GM18907 (cell line): ENCODE results near the gene TEX55.
"Not testable (repeated sequence)": the region's sequence is repeated elsewhere in the genome, so short reads cannot be mapped to it uniquely, and the experiment has no call there.

Experiments
- ATAC-seq: cut with Tn5 transposase; IDR thresholded peaks from one replicate; pipeline ENCODE4 v1.9.1; 2021; ENCODE audit warnings: mild to moderate bottlenecking, moderate library complexity; ENCODE audit not compliant: unreplicated experiment

Gene TEX55

GRCh38 chr3:119160361-119160760 is 14.4 kb downstream of the TEX55 start:
- ATAC-seq = no peak

DNA sequence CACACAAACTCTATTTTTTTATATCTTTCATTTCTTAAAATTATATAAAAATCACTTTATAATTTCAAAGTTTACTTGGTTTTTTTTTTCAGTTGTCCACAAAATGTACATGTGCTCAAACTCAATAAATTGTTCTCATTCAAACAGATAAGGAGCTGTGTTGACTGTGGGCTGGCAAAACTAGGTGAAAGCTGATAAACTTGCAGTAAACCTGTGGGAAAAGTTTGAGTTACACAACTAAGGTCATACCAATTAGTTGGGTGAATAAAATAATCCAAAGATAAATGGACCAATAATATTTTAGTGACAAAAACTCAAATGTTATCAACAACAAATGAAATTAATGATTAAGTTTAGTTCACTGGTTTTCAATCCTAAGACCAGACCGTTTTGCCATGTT is 14.8 kb downstream of the TEX55 start:
- no peak for ATAC-seq

DNA sequence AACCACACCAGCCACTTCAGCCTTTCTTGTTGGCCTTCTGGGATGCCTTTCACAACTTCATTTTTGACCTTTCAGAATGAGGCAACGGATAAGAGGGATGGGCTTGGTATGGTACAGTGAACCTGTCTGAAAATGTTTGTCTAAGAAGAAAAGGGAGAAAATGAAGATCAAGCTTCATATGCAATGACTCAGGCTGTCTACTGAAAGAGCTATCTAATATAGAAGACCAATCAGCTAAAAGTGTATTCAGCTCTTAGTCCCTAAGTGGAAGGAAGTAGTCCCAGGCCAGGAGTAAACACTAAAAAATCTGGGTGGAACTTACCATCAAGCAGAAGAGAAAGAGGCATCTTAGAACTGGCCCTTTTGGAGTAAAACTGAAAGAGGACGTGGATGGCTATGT is 15.3 kb downstream of the TEX55 start:
- ATAC-seq = no peak

DNA sequence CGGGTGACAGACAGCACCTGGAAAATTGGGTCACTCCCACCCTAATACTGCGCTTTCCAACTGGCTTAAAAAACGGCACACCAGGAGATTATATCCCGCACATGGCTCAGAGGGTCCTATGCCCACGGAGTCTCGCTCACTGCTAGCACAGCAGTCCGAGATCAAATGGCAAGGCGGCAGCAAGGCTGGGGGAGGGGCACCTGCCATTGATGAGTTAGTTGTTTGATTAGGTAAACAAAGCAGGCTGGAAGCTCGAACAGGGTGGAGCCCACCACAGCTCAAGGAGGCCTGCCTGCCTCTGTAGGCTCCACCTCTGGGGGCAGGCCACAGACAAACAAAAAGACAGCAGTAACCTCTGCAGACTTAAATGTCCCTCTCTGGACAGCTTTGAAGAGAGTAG is 18.8 kb downstream of the TEX55 start:
- not testable (repeated sequence) for ATAC-seq

DNA sequence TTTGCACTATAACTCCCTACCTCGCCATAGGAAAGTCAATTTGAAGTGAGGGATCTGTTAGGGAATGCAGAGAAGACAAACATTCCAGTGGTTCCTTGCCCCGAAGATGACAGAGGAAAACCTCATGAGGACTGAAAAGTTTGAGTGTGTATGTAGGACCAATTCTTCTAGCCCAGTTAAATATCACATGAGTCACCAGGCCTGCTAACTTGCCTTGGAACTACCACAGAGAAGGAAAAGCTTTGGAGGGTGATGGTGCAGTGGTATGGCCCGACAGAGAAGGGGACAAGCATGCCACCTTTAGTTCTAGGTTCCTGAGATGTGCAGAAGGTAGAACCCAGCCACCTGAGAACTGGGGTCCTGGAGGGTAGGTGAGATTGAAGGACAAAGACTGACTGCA is 24.9 kb downstream of the TEX55 start:
- no peak for ATAC-seq

DNA sequence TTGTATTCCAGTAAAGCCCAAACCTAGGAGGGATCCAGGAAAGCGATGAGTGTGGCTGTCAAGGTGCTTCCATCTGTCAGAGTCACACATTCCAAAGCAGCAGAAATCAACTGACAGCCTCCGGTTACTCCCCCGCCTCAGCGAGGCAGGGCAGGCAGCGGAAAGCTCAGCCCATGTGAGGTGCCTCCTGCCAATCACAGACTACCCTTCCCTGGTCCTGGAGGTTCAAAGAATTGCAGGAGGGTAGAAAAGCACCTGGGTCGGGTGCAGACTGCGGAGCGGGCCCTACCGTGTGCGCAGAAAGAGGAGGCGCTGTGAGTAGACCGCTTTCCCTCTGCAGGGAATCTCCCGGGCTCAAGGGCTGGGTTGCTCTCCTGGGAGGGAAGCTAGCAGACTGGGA is 27.4 kb downstream of the TEX55 start, which contains the start of gene UPK1B:
Gene UPK1B (plus strand): TSS at position 274 of the 400 bp plus-strand sequence. CDS start 13,144 bp downstream, outside the sequence.
- ATAC-seq = no peak

- no peak for ATAC-seq
Observed at GRCh38 chr3:119175872-119176756, 30.1 kb downstream of the TEX55 start.

- ATAC-seq = no peak
Observed at GRCh38 chr3:119176778-119177177, 30.8 kb downstream of the TEX55 start.

GRCh38 chr3:119177321-119177720 is 31.4 kb downstream of the TEX55 start:
- no peak for ATAC-seq

DNA sequence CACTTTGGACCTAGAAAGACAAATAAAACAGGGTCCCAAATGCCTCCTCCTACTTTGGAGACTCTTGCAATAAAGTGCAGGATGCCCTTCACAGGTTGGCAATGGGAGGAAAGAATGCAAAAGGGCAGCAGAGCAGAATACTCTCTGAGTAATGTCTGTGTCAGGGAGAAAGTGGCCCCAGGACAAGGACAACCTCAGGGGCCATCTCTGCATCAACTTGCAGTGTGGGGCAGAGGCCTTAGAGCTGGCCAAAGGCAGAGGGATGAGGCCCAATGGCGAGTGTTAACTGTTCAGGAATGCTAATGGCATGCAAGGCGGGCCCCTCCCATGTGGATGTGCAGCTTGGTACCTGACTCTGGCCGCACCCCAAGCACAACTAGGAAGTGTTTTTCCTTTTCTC is 35.8 kb downstream of the TEX55 start:
- no peak for ATAC-seq

DNA sequence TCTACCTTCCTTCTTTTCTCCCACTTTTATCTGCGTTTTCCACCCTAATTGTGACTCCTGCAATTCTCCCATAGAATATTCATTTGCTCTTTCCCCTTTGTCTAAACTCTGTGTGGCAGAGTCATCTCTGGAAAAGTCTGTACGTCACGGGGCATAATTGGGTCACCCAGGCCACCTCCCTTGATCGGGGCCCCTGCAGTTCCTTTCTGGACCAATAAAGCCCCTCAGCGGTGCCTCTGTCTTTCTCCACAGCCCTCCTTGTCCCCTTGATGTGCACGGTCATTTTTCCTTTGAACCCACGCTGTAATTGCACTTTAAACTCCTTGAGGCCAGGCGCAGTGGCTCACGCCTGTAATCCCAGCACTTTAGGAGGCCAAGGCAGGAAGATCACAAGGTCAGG is 38.1 kb downstream of the TEX55 start:
- ATAC-seq = no peak

GRCh38 chr3:119184796-119185570 is 39.0 kb downstream of the TEX55 start:
- no peak for ATAC-seq

- ATAC-seq = no peak
Observed at GRCh38 chr3:119187266-119187665, 41.3 kb downstream of the TEX55 start.

DNA sequence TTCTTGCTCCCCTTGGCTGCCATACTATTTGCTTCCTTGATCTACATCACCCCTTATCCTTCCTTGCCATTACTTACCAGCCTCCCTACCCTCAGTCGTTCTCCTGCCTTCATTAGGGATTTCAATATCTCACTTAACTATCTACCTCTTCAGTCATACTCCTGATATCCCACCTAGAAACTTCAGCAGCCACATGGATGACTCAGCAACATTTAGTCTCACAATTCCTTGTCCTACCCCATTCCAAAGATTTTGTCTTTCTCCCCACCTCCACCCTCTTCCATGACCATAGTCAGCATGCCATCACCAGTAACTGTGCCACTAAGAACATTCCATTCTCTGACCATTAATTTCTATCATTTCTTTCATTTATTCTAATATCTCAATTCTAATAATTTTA is 45.8 kb downstream of the TEX55 start:
- ATAC-seq = no peak

DNA sequence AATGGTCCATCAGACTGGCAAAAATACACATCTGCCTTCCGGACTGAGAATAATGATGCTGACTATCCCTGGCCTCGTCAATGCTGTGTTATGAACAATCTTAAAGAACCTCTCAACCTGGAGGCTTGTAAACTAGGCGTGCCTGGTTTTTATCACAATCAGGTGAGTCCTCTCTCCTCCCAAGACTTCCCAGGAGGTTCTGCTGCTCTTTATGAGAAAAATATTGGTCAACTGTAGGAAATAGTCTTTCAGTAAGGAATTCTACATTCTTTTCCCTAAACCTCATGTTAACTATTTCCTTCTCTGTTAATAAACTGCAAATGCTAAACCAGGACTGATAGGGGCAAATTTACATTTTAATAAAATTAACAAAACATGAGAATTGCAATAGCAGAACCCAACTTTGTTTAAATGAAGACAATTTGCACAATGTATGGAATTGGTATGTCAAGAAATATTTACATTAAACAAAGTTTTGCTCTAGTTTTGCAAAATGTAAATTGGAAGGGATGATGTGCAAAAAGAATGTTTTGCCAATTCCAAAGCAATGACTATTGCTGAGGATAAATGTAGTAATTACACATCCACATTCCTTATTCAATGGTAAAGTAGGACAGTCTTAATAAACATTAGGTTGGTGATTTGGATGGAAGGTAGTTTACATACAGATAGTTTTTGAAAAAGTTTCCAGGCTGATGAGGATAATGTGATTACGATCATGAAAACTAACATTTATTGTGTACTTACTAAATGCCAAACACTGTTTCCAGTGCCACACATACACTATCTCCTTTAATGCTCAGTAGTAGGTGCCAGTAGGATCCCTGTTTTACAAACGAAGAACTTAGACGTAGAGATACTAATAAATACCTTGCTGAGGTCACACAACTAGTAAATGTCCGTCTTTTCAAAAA is 48.5 kb downstream of the TEX55 start:
- ATAC-seq = no peak

DNA sequence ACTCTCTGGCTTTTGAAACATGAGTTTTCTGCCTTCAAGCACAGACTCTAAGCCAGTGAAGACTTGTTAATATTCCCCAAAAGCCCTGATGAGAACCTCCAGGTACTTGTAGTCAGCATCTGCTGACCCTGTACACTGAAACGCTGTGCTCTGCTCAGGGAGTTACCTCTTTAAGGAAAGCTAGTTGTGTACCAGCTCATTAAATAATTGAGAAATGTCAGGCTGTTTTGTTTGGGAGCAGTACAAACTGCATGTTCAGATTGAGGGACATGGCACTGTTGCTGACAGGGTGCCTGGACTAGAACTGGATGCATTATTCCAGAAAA is 49.1 kb downstream of the TEX55 start:
- no peak for ATAC-seq

DNA sequence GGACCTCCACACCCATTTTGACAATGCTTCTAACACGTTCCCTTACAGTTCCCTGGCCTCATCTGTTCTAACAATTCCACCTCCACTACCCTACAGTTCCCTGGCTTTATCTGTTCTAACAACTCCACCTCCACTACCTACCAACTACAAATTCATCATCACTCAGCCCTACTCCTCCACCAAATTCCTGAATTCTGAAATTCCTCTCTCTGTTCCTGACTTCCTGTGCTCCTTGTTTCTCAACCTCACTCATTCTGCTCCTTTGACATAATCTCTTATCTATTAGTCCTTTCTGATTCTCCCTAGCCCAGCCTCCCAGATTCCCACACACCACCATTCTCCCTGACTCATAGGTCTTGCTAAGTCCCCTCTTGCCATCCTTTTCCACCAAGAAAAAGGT is 49.9 kb downstream of the TEX55 start:
- ATAC-seq = no peak
